GM23338 (cell line): Measurements from ENCODE around the gene CMIP. TPM values are rescaled to one million over a fixed set of nuclear protein-coding genes. Genes with fewer than 3 reads are reported as not detected.
A peak's percentile ranks its signal among the peaks of the same experiment; 100 is the strongest.

ENCODE experiments used
- ATAC-seq: fragments of 200-7000 bp; cut with Tn5 transposase; 3 replicates; pipeline ENCODE4 v1.9.1; 2020
- DNase-seq: peaks from one replicate; pipeline ENCODE4 v3.0.0-alpha.2; 2015; ENCODE audit warnings: low spot score
- H2AFZ ChIP-seq: fragments of 200-600 bp; sonication (generic); 2 replicates; pipeline ENCODE4 v1.8.0; 2016; ENCODE audit warnings: antibody characterized with exemption, mild to moderate bottlenecking, moderate library complexity
- H3F3A ChIP-seq: fragments of 200-600 bp; sonication (generic); replicated peaks from 2 replicates; pipeline ENCODE4 v1.8.0; 2017; ENCODE audit warnings: antibody characterized with exemption, mixed run types, low read depth
- H3K27ac ChIP-seq: fragments of 200-600 bp; sonication (generic); 2 replicates; pipeline ENCODE4 v1.6.1; 2016; ENCODE audit warnings: low read depth
- H3K27me3 ChIP-seq: fragments of 200-600 bp; sonication (generic); 2 replicates; pipeline ENCODE4 v1.8.0; 2016; ENCODE audit warnings: mild to moderate bottlenecking, mixed run types, moderate library complexity; ENCODE audit not compliant: insufficient read depth
- H3K36me3 ChIP-seq: fragments of 200-600 bp; sonication (generic); 2 replicates; pipeline ENCODE4 v1.8.0; 2016; ENCODE audit warnings: mild to moderate bottlenecking; ENCODE audit not compliant: insufficient read depth
- H3K4me1 ChIP-seq: fragments of 200-600 bp; sonication (generic); 2 replicates; pipeline ENCODE4 v1.8.0; 2016; ENCODE audit warnings: mild to moderate bottlenecking, moderate library complexity; ENCODE audit not compliant: insufficient read depth
- H3K4me2 ChIP-seq: fragments of 200-600 bp; sonication (generic); 2 replicates; pipeline ENCODE4 v1.7.1; 2017; ENCODE audit warnings: mixed run types
- H3K4me3 ChIP-seq: fragments of 200-600 bp; sonication (generic); 2 replicates; pipeline ENCODE4 v1.6.1; 2016; ENCODE audit warnings: mixed run types
- H3K79me2 ChIP-seq: fragments of 200-600 bp; sonication (generic); replicated peaks from 2 replicates; pipeline ENCODE4 v1.8.0; 2017; ENCODE audit warnings: mild to moderate bottlenecking; ENCODE audit not compliant: insufficient read depth
- H3K9me2 ChIP-seq: fragments of 200-600 bp; sonication (generic); 2 replicates; pipeline ENCODE4 v1.8.0; 2017; ENCODE audit not compliant: insufficient read depth
- H4K20me1 ChIP-seq: fragments of 200-600 bp; sonication (generic); replicated peaks from 2 replicates; pipeline ENCODE4 v1.8.0; 2017; ENCODE audit warnings: mild to moderate bottlenecking; ENCODE audit not compliant: insufficient read depth
- H3K27ac Mint-ChIP-seq: 2 replicates; pipeline ENCODE4 v1.8.0; 2020; ENCODE audit warnings: inconsistent platforms, mild to moderate bottlenecking, moderate library complexity, mixed read lengths
- H3K27me3 Mint-ChIP-seq: 3 replicates; pipeline ENCODE4 v1.8.0; 2022; ENCODE audit warnings: low read depth, mild to moderate bottlenecking, moderate library complexity, mixed read lengths, inconsistent platforms; ENCODE audit not compliant: insufficient read depth, poor library complexity
- H3K36me3 Mint-ChIP-seq: 3 replicates; pipeline ENCODE4 v1.8.0; 2021; ENCODE audit warnings: low read depth, mild to moderate bottlenecking, inconsistent platforms, moderate library complexity, mixed read lengths
- H3K4me1 Mint-ChIP-seq: 3 replicates; pipeline ENCODE4 v1.8.0; 2020; ENCODE audit warnings: mild to moderate bottlenecking, inconsistent platforms, mixed read lengths
- H3K4me3 Mint-ChIP-seq: 3 replicates; pipeline ENCODE4 v1.8.0; 2021; ENCODE audit warnings: moderate library complexity, mild to moderate bottlenecking, inconsistent platforms, mixed read lengths
- H3K9me3 Mint-ChIP-seq: 3 replicates; pipeline ENCODE4 v1.8.0; 2020; ENCODE audit warnings: moderate library complexity, mild to moderate bottlenecking, inconsistent platforms, mixed read lengths
- JUNB ChIP-seq: IDR thresholded peaks from one replicate; pipeline ENCODE4 v1.6.1; 2016; ENCODE audit warnings: antibody characterized with exemption; ENCODE audit not compliant: unreplicated experiment
- POLR2AphosphoS5 ChIP-seq: IDR thresholded peaks from 2 replicates; pipeline ENCODE4 v1.6.1; 2016; ENCODE audit warnings: antibody characterized with exemption, low read depth
- STAT1 ChIP-seq: IDR thresholded peaks from one replicate; pipeline ENCODE4 v1.6.1; 2016; ENCODE audit warnings: antibody characterized with exemption; ENCODE audit not compliant: unreplicated experiment
- ZNF114 ChIP-seq: fragments of 250-450 bp; sonication (Bioruptor Pico); IDR thresholded peaks from 2 replicates; pipeline ENCODE4 v1.5.0; 2020; ENCODE audit warnings: mild to moderate bottlenecking, moderate library complexity
- ZNF331 ChIP-seq: fragments of 250-450 bp; sonication (Bioruptor Pico); IDR thresholded peaks from 2 replicates; pipeline ENCODE4 v1.5.0; 2020; ENCODE audit warnings: low read depth, mild to moderate bottlenecking, moderate library complexity
- ZNF462 ChIP-seq: fragments of 250-450 bp; sonication (Bioruptor Pico); IDR thresholded peaks from 2 replicates; pipeline ENCODE4 v1.5.0; 2020; ENCODE audit warnings: mild to moderate bottlenecking, moderate library complexity
- polyA plus RNA-seq: library from polyadenylated mRNA; unstranded; fragments of >200 nt; fragmentation: Nextera tagmentation; extraction: Ambion mirVana; gene quantifications from 2 replicates; pipeline ENCODE4 v1.2.1, GENCODE V29; 2016
- total RNA-seq: library from RNA; depleted of rRNA; stranded (reverse); fragments of >200 nt; shearing (Covaris generic); gene quantifications from 2 replicates; pipeline ENCODE4 v1.2.3, GENCODE V29; 2014

Gene CMIP
- total and polyA plus RNA-seq, 2 experiments from 2014 or later, result 9.5 to 62.3 TPM

- no peak for TF ChIP-seq ZNF462 (CRISPR knock-in tag)
- TF ChIP-seq POLR2AphosphoS5, result no peak
- TF ChIP-seq JUNB, result no peak
- TF ChIP-seq ZNF331 (CRISPR knock-in tag), result no peak
Measured at GRCh38 chr16:81541314-81541713, 96.7 kb downstream of the CMIP start (continued).

GRCh38 chr16:81542609-81543570 is 98.3 kb downstream of the CMIP start:
- H3K4me1 Mint-ChIP-seq, result peaks cover 68% of the 10 kb centered on the region
- Histone ChIP-seq H3K4me1 (peaks cover 27% of the 10 kb centered on the region), H3K79me2 (peaks cover 98% of the 10 kb centered on the region), H3K27me3 (no peaks in the 10 kb centered on the region), H3K4me3 (no peak overlapping the region), H2AFZ (no peak overlapping the region), H3K9me2 (no peaks in the 10 kb centered on the region), H3K36me3 (no peaks in the 10 kb centered on the region), H3K4me2 (no peak overlapping the region), H3K27ac (peak overlapping the region; percentile 69), H4K20me1 (peaks cover 54% of the 10 kb centered on the region), H3F3A (0 out of 2 replicates have a peak, but pooled peaks cover 3% of the 10 kb centered on the region)
- peak overlapping the region; percentile 53 for H3K27ac Mint-ChIP-seq
- no peaks in the 10 kb centered on the region for H3K36me3 Mint-ChIP-seq
- no peak overlapping the region for H3K4me3 Mint-ChIP-seq
- TF ChIP-seq ZNF114 (CRISPR knock-in tag), result no peak
- no peak for TF ChIP-seq ZNF331 (CRISPR knock-in tag)
- TF ChIP-seq STAT1, result no peak
- H3K27me3 Mint-ChIP-seq, result peaks cover 15% of the 10 kb centered on the region
- ATAC-seq (no peak), DNase-seq (no peak)
- H3K9me3 Mint-ChIP-seq, result no peaks in the 10 kb centered on the region
